BLaER1 treated with 17β-estradiol and CSF1 and Interleukin-3, amounts not matched to agents 10 nM and 100 nM (cell line): ENCODE results near the gene SERPINA5.
"Not testable (repeated sequence)": the region's sequence is repeated elsewhere in the genome, so short reads cannot be mapped to it uniquely, and the experiment has no call there.

Experiments used
- H3K27ac ChIP-seq, 11 experiments: shearing (Covaris generic); formaldehyde crosslinking; 2 replicates each; pipeline ENCODE4 v1.8.1; 2022
- H3K27me3 ChIP-seq, 11 experiments: shearing (Covaris generic); formaldehyde crosslinking; 2 replicates each; pipeline ENCODE4 v1.8.1; 2022
- H3K36me3 ChIP-seq, 11 experiments: shearing (Covaris generic); formaldehyde crosslinking; 2 replicates each; pipeline ENCODE4 v1.8.1; 2022
- H3K4me1 ChIP-seq, 10 experiments: shearing (Covaris generic); formaldehyde crosslinking; 2 replicates each; pipeline ENCODE4 v1.8.1; 2022
- H3K4me2 ChIP-seq, 11 experiments: shearing (Covaris generic); formaldehyde crosslinking; 2 replicates each; pipeline ENCODE4 v1.8.1; 2022
- H3K4me3 ChIP-seq, 10 experiments: shearing (Covaris generic); formaldehyde crosslinking; 2 replicates each; pipeline ENCODE4 v1.8.1; 2022
- H3K9ac ChIP-seq, 11 experiments: shearing (Covaris generic); formaldehyde crosslinking; 2 replicates each; pipeline ENCODE4 v1.8.1; 2022
- H3K9me3 ChIP-seq, 11 experiments: shearing (Covaris generic); formaldehyde crosslinking; replicated peaks in 1 of 11; 2 replicates each; pipeline ENCODE4 v1.8.1; 2022
- H4K20me1 ChIP-seq, 11 experiments: shearing (Covaris generic); formaldehyde crosslinking; 2 replicates each; pipeline ENCODE4 v1.8.1; 2022
- Cebpa-rat ChIP-seq, 11 experiments: shearing (Covaris generic); IDR thresholded peaks; 2 replicates each; pipeline ENCODE4 v1.8.1; 2022

The SERPINA5 gene

GRCh38 chr14:94570440-94570839 lies 10.8 kb upstream of the SERPINA5 start:
- Histone ChIP-seq H3K4me3 (no peak overlapping the region), H3K4me2 (no peak overlapping the region), H3K27ac (no peak overlapping the region), H4K20me1 (no peaks in the 10 kb centered on the region), H3K9me3 (no peaks in the 10 kb centered on the region), H3K27me3 (no peaks in the 10 kb centered on the region), H3K9ac (no peak overlapping the region), H3K4me1 (peaks cover 0 to 12% (median 0%) of the 10 kb centered on the region in 10 experiments; a peak in 4 of 20 replicates), H3K36me3 (no peaks in the 10 kb centered on the region)
- no peak for TF ChIP-seq Cebpa-rat (IDR thresholded peaks at IDR 0.05)

GRCh38 chr14:94571395-94571794 lies 9.8 kb upstream of the SERPINA5 start:
- Histone ChIP-seq H4K20me1 (no peaks in the 10 kb centered on the region), H3K27ac (no peak overlapping the region; a peak in 1 of 22 replicates)

DNA sequence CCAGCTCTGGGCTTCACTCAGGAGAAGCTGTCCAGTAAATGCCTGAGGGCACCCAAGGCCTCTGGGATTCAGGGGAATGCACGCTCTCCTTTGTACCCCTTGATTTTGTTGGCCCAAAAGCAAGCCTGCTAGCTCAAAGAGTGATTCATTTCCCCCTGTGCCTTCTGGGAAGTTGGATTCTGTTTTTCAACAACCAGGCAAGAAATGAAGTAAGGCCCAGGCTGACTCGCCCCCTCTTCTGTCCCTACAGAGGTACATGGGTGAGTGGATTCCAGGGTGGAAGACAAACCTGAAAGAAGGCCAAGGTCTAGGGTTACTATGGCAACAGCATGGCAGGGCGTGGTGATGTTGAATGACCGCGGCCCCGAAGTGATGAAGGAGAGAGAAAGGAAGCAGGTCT lies 9.3 kb upstream of the SERPINA5 start:
- no peaks in the 10 kb centered on the region for H3K9me3 ChIP-seq
- no peak for TF ChIP-seq Cebpa-rat (IDR thresholded peaks at IDR 0.05)
- peaks cover 0 to 12% (median 0%) of the 10 kb centered on the region in 10 experiments; a peak in 4 of 20 replicates for H3K4me1 ChIP-seq
- H3K27ac ChIP-seq: no peak overlapping the region; a peak in 1 of 22 replicates
- H3K36me3 ChIP-seq: no peaks in the 10 kb centered on the region
- no peak overlapping the region for H3K4me3 ChIP-seq
- no peaks in the 10 kb centered on the region for H3K27me3 ChIP-seq
- H3K4me2 ChIP-seq: peak overlapping the region in 2 of 11 experiments; percentile 26 to 29; a peak in 4 of 22 replicates
- H3K9ac ChIP-seq: no peak overlapping the region
- H4K20me1 ChIP-seq: no peaks in the 10 kb centered on the region

More at GRCh38 chr14:94571395-94571794, 9.8 kb upstream of the SERPINA5 start:
- Histone ChIP-seq H3K9me3 (no peaks in the 10 kb centered on the region), H3K4me1 (peaks cover 0 to 12% (median 0%) of the 10 kb centered on the region in 10 experiments; a peak in 4 of 20 replicates), H3K36me3 (no peaks in the 10 kb centered on the region), H3K9ac (no peak overlapping the region), H3K27me3 (no peaks in the 10 kb centered on the region), H3K4me2 (peak overlapping the region in 1 of 11 experiments; percentile 26; a peak in 2 of 22 replicates), H3K4me3 (no peak overlapping the region)
- TF ChIP-seq Cebpa-rat (IDR thresholded peaks at IDR 0.05): no peak

GRCh38 chr14:94572637-94573303 lies 8.5 kb upstream of the SERPINA5 start:
- Histone ChIP-seq H3K9me3 (no peaks in the 10 kb centered on the region), H3K9ac (no peak overlapping the region), H3K36me3 (no peaks in the 10 kb centered on the region), H3K4me2 (no peak overlapping the region), H3K27ac (no peak overlapping the region), H4K20me1 (no peaks in the 10 kb centered on the region), H3K4me3 (no peak overlapping the region), H3K27me3 (no peaks in the 10 kb centered on the region), H3K4me1 (peaks cover 0 to 12% (median 0%) of the 10 kb centered on the region in 10 experiments; a peak in 4 of 20 replicates)
- TF ChIP-seq Cebpa-rat (IDR thresholded peaks at IDR 0.05): no peak

- no peak for TF ChIP-seq Cebpa-rat (IDR thresholded peaks at IDR 0.05)
- no peak overlapping the region for H3K4me2 ChIP-seq
These were observed 7.5 kb upstream of the SERPINA5 start for GRCh38 chr14:94573475-94574277.

GRCh38 chr14:94574336-94574735 lies 6.9 kb upstream of the SERPINA5 start:
- no peaks in the 10 kb centered on the region for H4K20me1 ChIP-seq
- no peak overlapping the region for H3K4me3 ChIP-seq
- no peaks in the 10 kb centered on the region for H3K27me3 ChIP-seq
- no peak for TF ChIP-seq Cebpa-rat (IDR thresholded peaks at IDR 0.05)
- H3K27ac ChIP-seq: no peak overlapping the region
- H3K36me3 ChIP-seq: no peaks in the 10 kb centered on the region
- H3K9ac ChIP-seq: no peak overlapping the region
- H3K4me2 ChIP-seq: no peak overlapping the region
- no peaks in the 10 kb centered on the region for H3K9me3 ChIP-seq
- peaks cover 0 to 12% (median 0%) of the 10 kb centered on the region in 10 experiments; a peak in 4 of 20 replicates for H3K4me1 ChIP-seq

More at GRCh38 chr14:94573475-94574277, 7.5 kb upstream of the SERPINA5 start:
- peaks cover 0 to 12% (median 0%) of the 10 kb centered on the region in 10 experiments; a peak in 4 of 20 replicates for H3K4me1 ChIP-seq
- no peaks in the 10 kb centered on the region for H4K20me1 ChIP-seq
- H3K4me3 ChIP-seq: no peak overlapping the region
- H3K9ac ChIP-seq: no peak overlapping the region
- no peaks in the 10 kb centered on the region for H3K36me3 ChIP-seq
- no peaks in the 10 kb centered on the region for H3K27me3 ChIP-seq
- no peaks in the 10 kb centered on the region for H3K9me3 ChIP-seq
- no peak overlapping the region for H3K27ac ChIP-seq

GRCh38 chr14:94575730-94576585 lies 5.3 kb upstream of the SERPINA5 start:
- Histone ChIP-seq H3K9ac (no peak overlapping the region), H3K9me3 (no peaks in the 10 kb centered on the region), H3K36me3 (no peaks in the 10 kb centered on the region), H3K4me3 (no peak overlapping the region), H3K4me2 (no peak overlapping the region), H4K20me1 (no peaks in the 10 kb centered on the region), H3K27ac (no peak overlapping the region), H3K27me3 (no peaks in the 10 kb centered on the region), H3K4me1 (peaks cover 0 to 14% (median 0%) of the 10 kb centered on the region in 10 experiments; a peak in 7 of 20 replicates)
- TF ChIP-seq Cebpa-rat (IDR thresholded peaks at IDR 0.05): no peak

DNA sequence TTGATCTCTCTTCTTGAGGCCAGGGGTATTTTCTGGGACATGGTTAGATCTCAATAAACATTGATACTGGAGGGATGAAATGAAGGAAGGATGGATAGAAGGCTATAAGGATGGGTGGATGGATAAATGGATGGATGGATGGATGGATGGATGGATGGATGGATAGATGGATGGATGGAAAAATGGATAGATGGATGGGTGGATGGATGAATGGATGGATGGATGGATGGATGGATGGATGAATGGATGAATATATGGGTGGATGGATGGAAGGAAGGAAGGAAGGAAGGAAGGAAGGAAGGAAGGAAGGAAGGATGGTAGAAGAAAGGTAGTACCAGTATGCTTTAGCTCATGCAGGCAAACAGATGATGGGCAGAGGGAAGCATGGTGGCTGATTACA lies 3.8 kb upstream of the SERPINA5 start:
- not testable (repeated sequence) for H3K4me1 ChIP-seq

DNA sequence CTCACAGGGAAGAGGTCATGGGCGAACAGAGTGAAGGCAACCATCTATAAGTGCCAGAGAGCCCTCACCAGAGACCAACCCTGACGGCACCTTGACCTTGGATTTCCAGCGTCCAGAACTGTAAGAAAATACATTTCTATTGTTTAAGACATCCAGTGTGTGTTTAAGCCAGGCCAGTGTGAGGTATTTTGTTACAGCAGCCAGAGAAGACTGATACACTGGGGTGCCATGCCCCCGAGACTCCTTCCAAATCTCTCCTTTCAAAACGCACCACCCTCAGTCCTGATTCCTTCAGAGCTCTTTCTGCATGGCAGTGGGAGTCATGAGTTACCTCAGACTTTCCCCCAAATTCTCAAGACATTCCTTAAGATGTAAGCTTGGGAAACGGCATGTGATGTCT lies 2.5 kb upstream of the SERPINA5 start:
- Histone ChIP-seq H4K20me1 (no peaks in the 10 kb centered on the region), H3K4me3 (no peak overlapping the region), H3K9me3 (no peaks in the 10 kb centered on the region), H3K4me1 (peaks cover 0 to 9% (median 0%) of the 10 kb centered on the region in 10 experiments; a peak in 5 of 20 replicates), H3K36me3 (no peaks in the 10 kb centered on the region), H3K27ac (no peak overlapping the region), H3K9ac (no peak overlapping the region), H3K4me2 (no peak overlapping the region), H3K27me3 (no peaks in the 10 kb centered on the region)
- no peak for TF ChIP-seq Cebpa-rat (IDR thresholded peaks at IDR 0.05)

More for the DNA sequence above, 3.8 kb upstream of the SERPINA5 start:
- H3K9me3 ChIP-seq, H3K27ac ChIP-seq, H3K4me3 ChIP-seq, H3K9ac ChIP-seq, H4K20me1 ChIP-seq, H3K36me3 ChIP-seq, H3K4me2 ChIP-seq, H3K27me3 ChIP-seq: not testable (repeated sequence)
